C4-2B (cell line): ENCODE data around the gene C3orf62.

Source experiments
- CTCF ChIP-seq: fragments of 450-650 bp; conservative IDR thresholded peaks from 2 replicates; pipeline ENCODE4 v1.5.1; 2017; ENCODE audit warnings: mild to moderate bottlenecking
- ZFX ChIP-seq: fragments of 450-650 bp; IDR thresholded peaks from 2 replicates; pipeline ENCODE4 v1.6.1; 2017

DNA sequence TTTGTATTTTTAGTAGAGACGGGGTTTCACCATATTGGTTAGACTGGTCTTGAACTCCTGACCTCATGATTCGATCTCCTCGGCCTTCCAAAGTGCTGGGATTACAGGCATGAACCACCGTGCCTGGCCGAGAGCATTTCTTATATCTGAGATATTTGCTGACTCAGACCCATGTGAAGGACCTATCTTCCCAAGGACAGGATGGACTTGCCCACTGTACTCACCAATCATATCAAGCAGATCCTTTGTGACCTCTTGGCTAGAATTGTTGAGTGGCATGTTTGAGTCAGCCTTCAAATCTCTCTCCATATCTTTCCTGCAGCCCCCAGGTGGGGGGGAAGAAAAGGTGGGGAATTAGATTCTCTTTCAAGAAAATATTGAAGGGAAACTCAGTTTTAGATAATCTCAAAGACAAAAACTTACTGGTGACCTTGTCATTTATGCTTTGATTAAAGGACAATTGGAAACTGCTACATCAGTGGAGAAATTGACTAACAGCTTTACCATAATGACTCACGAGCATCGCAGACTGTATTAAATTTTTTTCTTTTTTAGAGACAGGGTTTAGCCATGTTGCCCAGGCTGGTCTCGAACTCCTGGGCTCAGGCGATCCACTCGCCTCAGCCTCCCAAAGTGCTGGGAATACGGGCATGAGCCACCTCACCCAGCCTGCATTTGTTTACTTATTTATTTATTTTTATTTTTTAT, 3.1 kb downstream of the C3orf62 start:
- TF ChIP-seq CTCF (no peak), ZFX (no peak)
